GM19397 (cell line): ENCODE results near the gene RAB11FIP4.

Experiments used
- ATAC-seq: cut with Tn5 transposase; IDR thresholded peaks from one replicate; pipeline ENCODE4 v1.9.1; 2021; ENCODE audit warnings: mild to moderate bottlenecking, moderate library complexity; ENCODE audit not compliant: unreplicated experiment

The RAB11FIP4 gene

DNA sequence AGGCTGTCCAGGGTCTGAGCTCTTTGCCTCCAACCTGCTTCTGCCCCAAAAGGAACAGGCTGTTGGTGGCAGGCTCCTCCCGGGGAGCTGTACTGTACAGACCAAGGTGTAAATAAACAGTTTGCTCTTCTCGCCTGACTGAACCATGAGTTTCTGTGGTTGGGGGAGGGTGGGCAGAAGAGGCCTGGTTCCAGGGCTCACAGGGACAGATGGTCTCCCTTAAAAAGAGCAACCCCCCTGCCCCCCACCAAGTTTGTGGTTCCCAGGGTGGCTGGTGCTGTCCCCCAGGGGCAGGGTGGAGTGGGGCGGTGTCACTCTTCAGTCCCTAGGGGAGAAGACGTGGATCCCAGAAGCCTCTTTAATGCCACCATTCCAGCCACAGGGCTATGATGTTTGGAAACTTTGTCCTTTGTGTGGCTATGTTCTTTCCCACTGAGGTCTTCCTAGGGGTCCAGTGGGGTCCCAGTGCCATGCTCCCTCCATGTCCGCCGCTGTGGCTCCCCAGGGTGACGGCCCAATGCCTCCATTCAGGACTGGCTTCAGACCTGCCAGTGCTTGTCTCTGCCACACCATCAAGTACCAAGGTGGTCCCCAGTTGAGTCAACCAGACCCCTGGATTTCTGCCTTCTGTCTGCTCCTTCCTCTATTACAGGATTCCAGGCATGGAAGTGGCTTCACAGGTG lies 146.7 kb downstream of the RAB11FIP4 start:
- peak; percentile 61 for ATAC-seq

DNA sequence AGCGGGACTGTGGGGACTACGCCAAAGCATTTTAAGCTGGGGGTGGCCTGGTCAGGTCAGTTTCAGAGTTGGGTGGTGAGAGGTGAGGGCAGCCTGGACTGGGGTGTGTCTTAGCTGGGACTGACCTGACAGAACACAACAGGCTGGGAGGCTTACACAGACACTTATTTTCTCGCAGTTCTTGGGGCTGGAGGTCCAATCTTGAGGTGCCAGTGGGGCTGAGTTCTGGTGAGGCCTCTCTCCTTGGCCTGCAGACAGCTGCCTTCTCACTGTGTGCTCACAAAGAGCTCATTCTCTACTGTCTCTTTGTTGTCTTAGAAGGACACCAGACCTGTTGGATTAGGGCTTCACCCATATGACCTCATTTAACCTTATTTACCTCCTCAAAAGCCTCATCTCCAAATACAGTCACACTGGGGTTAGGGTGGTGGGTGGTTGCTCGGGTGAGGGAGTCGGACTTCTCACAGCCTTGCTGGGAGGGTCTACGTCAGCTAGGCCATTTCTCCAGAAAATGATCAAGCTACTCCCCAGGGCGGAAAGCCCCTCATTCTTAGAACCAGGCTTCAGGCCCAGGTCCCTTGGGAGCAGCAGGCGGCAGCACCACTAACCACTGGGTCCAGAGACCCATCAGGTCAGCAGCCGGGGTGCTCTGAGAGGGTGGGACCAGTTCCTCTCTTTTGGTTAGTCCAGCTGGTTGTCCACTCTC lies 149.3 kb downstream of the RAB11FIP4 start:
- no peak for ATAC-seq

DNA sequence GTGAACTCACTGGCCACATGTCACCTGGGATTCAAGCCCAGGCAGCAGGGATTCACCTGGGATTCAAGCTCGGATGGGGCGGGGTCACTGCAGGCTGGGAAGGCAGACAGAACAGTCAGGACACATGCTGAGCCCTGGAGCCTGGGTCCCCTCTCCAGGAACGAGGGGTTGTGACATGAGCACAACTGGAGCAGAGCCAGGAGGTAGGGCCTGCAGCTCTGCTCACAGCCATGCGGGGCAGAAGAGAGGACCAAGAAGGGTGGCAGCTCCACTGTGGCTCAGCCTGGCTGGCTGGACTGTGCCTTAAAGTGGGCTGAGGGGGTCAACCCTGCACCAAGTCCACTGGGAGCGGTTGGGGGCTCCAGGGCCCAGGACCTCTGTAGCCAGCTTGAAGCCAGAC lies 150.1 kb downstream of the RAB11FIP4 start:
- no peak for ATAC-seq

DNA sequence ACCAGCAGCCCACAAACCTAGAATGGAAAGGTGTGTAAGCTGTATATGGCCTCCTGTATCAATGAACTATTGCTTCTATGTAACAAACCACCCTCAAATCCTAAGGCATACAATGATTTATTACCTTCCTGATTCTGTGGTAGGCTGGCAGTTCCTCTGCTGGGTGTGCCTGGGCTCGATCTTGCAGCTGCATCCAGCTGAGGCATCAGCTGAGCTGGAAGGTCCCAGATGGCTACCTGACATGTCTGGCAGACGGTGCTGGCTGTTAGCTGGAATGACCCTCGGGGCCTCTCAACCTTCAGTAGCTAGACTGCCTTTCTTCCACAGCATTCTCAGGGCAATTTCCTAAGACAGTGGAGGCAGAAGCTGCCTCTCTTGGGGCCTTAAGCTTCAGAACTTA lies 152.7 kb downstream of the RAB11FIP4 start:
- ATAC-seq: no peak

DNA sequence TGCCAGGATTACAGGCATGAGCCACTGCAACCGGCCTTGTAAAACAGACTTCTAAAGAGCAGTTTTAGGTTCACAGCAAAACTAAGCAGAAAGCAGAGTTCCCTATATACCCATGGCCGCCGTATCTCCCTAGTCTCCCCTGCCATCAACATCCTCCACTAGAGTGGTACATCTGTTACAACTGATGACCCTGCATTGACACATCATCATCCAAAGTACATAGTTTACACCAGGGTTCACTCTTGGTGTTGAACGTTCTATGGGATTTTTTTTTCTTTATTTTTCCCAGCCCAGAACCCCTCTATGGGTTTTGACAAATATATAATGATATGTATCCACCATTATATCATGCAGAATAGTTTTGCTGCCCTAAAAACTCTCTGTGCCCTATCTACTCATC lies 155.2 kb downstream of the RAB11FIP4 start:
- no peak for ATAC-seq

DNA sequence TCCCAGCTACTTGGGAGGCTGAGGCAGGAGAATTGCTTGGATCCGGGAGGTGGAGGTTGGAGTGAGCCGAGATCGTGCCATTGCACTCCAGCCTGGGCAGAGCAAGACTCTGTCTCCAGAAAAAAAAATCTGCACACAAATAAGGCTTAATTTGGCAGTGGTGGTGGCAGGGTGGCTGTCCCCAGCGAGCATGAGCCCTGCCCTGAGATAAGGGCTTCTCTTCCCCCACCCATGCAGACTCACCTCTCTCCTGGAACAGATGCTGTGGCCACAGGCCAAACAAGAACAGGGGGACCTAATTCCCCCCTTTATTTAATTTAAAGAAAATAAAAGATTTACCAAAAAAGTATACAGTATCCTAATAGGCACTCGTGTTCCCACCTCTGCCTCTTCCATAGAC lies 157.2 kb downstream of the RAB11FIP4 start:
- no peak for ATAC-seq

DNA sequence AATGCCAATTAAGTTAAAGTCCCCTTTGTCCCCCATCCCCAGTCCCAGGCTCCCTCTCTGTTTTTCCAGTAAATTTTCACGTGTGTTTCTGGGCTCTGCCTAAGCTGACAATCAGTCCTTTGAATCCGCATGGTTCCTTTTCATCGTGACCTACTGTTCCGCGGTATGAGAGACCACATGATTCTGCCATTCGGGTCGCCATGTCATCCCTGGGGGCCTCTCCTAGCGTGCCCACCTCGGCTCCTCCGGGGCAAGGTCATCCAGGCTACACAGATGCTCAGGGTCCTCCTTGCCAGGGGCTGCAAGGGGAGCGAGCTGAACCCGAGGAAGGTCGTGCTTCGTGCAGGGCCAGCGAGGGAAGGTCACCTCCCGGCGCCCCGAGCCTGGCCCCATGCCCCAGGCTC lies 157.6 kb downstream of the RAB11FIP4 start:
- ATAC-seq: no peak

DNA sequence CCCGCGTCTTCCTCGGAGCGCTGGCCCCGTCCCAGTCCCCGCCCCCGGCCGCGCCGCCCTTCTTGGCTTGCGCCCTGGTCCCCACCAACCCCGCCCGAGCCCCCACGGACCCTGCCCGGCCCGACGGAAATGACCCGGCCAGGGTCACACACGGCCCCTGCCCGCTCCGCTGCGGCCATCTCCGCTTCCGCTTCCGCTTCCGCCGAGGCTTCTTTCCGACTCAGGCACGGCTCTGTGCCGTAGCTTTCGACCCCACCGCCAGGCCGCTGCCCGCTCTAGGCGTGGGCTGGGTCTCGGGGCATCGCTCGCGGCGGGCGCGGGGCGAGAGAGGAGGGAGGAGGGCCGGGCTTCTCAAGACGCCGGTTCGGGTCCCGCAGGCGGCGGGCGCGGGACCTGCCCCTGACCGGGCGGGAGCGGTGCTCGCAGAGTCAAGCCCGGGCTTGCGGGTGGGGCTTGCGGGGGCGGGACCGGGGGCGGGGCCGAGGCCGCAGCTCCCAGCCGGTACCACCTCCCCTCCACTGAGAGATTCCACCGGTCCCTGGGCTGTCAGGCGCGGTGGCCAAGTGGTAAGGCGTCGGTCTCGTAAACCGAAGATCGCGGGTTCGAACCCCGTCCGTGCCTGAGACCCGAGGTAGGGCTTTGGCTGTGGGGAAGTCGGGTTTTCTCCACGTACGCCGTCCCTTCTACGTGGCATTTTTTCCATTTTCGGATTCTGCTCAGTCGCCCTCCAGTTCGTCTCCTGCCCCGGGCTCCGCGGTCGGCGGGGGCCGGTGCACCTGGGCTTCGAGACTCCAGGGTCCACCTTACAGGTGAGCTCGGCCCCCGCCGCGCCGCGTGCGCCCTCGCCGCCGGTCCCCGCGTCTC lies 158.3 kb downstream of the RAB11FIP4 start:
- peak; percentile 79 for ATAC-seq

DNA sequence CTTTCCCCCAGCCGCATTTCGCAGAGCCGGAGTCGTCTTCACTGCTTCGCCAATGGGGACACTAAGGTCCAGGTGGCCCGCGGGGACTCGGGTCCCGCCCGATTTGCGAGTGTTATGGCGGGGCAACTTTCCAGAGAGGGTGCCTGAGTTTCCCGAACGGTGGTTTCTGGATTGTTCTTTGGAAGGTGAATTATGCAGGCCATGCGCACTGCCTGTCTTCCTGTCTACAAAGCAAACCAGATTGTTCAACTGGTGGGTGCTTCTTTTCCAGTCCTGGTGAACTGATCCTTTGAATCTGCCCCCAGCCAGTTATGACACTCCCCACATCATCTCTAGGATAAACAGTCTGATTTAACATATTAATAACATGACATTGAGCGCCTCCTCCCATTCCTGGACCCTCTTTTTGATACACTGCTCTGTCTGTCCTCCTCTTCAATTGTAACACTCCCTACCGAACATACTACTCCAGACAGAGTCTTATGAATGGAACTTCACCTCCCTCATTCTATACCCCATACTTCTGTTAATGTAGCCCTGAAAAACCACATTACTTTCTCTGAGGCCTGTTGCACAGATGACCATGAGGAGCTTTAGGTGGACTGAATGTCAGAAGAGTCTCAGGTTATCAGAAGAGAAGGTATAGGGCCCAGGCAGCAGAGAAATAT lies 159.0 kb downstream of the RAB11FIP4 start:
- no peak for ATAC-seq

DNA sequence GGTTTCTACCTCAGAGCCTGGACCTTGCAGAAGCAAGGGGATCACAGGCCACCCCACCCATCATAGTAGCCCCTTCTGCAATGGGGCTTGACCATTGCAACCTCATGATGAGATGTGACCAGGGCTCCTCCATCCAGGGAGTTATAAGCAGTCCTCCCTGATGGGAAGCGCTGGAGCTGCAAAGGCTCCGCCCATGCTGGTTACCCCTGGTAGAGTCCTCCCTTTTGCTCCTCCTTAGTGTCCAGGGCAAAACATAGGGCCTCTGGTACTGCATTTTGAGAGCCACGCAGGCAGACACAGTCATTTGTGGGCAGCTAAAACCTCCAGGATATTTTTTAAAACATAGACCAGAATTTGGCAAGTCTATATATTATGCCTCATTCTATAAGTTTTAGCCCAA lies 161.1 kb downstream of the RAB11FIP4 start:
- ATAC-seq: no peak

DNA sequence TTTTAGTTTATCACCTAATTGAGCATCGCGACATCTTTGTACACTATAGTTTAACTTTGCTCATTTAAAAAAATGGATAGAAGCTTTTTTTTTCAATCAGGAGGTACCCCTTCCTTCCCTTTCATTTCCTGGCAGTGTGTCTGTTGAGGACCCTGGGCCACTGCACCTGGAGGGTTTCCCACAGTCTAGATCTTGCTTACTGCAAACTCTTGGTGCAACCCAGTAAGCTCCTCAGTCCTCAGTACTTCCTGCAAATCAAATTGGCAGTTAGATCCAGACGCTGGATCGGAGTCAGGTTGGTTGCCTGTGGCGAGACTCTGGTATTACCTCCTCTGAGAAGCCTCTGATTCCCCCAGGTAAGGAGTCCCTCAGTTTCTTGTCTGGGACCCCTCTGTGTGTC lies 162.0 kb downstream of the RAB11FIP4 start:
- no peak for ATAC-seq

DNA sequence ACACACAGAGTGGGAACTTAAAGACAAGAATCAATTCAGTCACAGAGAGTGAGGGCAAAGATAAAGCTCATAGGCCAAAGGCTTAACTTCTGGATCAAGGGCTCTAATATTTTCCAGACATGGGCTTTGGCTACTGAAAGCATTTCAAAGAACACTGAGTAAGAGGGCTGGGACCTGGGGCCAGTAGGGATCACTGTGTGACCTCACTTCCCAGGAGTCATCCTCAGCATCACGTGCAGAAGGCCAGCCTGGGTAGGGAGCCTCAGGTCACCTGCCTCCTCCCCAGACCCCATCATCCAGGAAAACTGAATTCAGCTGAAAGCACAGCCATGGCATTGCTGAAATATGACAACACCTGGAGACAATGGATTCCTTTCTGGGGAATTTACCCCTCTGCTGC lies 163.5 kb downstream of the RAB11FIP4 start:
- no peak for ATAC-seq

DNA sequence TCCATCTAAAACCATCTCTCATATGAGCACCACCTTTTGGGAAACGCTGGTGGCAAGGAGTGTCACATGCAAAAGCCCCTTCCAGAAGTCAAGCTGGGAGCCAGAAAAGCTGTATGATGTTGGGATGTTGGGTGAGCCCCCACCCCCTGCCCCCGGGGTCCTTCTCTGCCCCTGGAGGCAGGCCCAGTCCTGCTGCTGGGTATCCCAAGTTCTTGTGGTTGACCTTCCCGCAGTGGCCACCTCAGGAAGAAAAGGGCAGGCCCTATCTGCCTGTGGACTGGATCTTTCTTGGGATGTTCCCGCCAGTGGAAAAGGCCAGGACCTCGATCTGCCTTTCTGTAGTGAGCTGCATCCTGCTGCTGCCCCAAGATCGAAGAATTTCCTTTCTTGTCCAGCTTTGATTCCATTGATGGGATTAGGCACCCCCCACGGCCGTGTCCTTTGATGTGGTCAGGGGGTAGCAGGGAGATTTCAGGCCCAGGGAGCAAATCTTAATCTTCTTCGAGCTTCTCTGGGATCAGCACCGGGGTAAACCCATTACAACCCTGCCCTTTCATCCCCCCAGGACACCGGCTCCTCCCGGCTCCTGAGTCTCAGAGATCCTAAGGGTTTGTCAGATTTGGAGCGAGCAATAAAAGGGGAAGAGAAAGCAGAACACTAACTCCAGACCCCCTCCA lies 165.6 kb downstream of the RAB11FIP4 start:
- ATAC-seq: no peak

DNA sequence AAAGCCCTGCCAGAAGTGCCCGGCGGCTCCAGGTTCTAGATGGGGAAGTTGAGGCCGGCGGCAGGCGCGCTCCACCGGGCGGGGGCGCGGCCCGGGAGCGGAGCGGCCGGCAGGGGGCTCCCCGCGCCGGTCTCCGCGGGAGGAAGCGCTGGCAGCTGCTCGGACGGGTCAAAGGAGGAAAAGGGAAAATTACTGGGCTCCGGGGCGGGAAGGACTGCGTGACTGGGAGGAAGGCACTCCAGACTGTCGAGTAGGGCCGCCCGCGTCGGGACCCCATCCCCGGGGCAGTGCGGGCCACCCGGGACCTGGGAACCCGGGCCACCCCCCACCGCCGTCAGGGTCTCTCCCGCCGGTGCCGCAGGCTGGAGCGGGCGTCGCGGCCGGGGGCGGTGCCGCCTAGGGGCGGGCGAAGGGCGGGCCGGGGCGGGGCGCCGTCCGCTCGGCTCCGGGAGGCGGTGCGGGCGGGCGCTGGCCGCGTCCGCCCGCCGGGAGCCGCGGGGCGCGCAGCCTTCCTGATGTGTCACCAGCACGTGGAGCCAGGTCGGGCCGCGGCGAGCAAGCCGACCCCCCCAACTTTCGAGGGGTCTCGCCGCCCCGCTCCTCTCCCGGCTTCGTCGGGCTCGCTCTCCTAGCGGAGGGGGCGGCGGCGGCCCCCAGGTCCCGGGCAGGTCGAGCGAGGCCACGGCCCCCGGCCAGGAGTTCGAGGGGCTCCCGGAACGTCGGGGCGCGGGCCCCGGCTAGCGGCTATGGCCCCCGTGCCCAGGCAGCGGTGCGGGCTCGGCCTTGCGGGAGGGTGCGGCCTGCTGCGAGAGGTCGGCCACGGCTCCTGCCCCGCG lies 167.5 kb downstream of the RAB11FIP4 start:
- peak; percentile 75 for ATAC-seq

DNA sequence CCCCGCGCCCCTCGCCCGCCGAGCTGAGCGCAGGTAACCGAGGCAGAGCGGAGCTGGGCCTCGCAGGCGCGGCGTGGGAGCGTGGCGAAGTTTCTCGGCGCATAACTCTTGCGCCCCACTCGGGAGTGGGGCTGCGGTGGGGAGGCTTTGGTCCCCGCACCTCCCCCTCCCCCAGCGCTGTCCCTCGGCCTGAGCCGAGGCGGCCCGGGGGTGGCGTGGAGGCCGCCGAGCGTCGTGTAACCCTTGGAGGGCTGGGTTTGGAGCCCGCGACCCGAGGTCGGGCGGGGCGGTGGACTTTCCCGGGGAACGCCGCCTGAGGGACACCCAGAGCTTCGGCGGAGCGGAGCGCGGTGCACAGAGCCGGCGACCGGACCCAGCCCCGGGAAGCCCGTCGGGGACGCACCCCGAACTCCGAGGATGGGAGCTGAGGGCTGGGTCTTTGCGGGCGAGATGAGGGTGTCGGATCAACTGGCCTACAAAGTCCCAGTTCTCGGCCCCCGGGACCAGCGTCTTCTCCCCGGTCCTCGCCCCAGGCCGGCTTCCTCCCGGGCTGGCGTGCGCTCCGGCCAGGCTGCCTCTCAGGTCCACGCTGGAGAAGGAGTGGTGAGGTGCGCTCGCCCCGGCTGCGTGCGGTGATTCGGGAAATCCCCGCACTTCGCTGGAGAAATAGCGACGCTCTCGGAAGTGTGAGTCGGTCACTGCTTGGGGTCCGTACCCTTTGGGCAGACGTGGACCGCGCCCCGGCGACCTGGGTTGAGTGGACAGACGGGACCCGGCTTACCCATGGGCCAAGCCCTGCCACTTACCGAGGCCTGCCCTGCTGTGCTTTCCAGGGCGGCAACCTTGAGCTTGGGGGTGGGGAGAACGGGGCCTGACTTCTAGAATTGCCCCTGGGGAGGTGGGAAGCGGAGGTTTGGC lies 168.4 kb downstream of the RAB11FIP4 start:
- ATAC-seq: no peak

DNA sequence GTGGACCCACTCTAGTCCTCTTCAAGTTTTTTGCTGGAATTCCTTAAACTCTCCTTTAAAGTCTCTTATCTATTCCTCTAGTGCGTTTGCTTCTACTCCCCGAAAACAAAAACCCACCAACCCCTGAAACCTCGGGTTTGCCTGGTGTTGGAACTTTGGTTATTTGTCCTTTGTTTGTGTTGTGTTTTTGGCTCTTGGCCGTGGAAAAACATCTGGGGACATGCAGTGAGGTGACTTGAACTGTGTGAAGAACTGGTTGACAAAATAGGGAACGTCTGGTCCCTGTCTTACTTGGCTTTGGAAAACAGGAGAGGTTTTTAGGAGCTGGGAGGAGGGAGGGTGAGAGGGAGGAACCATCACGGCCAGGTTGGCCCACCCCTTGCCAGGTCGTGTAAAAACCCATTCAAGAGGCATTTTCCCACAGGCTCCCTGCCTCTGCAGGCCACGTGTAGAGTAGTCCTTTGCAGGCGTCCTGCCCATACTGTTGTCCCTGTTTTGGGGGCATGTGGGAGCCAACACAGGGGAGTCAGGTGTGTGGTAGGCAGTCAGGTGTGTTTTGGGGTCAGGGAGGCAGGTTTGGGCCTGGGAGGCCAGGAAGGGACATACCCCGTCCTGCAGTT lies 169.3 kb downstream of the RAB11FIP4 start:
- ATAC-seq: no peak

DNA sequence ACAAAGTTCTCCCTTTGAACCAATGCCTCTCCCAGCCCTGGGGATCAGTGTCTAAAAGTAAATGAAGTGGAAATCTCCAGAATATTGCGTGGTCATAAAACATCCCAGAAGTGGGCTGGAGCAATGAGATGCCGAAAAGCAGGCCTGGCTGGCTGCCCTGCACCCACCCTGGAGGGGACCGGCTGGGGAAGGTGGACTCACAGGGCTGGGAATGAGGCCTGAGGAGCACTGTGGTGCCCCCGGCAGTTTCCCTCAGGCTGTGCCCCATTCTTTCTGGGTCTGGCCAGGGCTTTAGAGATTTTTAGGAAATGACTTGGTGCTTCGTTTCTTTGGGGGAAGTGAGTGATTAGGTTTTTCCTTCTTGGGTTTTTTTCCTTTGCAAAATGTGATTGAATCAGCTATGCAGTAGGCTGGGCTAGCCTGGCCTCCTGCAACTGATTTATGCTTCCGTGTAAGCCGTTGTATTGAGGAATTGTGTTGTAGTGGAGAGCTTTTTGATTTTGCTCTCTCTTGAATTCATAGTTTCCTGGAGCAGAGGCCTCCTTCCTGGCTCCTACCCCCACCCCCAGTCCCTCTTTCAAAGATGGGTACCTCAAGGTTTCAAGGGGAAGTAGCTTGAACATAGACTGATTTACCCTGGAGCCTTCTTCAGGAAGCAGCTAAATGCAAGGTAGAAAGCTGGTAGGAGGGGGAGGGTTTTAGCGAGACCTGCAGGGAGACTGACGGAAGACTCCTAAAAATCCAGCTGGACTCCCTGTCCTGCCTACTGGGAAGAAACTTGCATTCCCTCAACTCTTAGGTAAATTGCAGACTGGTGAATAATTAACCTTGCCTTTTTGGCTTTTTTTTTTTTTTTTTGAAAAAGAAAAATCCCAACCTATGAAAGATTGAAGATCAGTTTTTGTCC lies 170.2 kb downstream of the RAB11FIP4 start:
- no peak for ATAC-seq
